WTC11 (cell line): ENCODE measurements around the gene ERCC4. TPM values are rescaled to one million over a fixed set of nuclear protein-coding genes. Genes with fewer than 3 reads are reported as not detected.

ENCODE experiments used
- ATAC-seq: fragments of 200-7000 bp; cut with Tn5 transposase; 2 replicates; pipeline ENCODE4 v1.10.0; 2021; ENCODE audit warnings: mild to moderate bottlenecking, moderate library complexity
- CTCF ChIA-PET: fragments of 300-600 bp; sonication (Branson Sonifier 250); formaldehyde crosslinking; loops from one replicate; lab custom pipeline; 2021; ENCODE audit warnings: antibody characterized with exemption; lab: Charles Lee
- POLR2A ChIA-PET: fragments of 350-600 bp; sonication (Branson Sonifier 250); formaldehyde crosslinking; loops from one replicate; lab custom pipeline; 2021; ENCODE audit warnings: antibody characterized with exemption; lab: Charles Lee
- DNase-seq: peaks from one replicate; pipeline ENCODE4 v3.0.0; 2021; ENCODE audit warnings: low spot score
- H3K27ac Mint-ChIP-seq: 2 replicates; pipeline ENCODE4 v1.8.0; 2021; ENCODE audit warnings: mixed read lengths
- H3K27me3 Mint-ChIP-seq: 2 replicates; pipeline ENCODE4 v1.8.0; 2021; ENCODE audit warnings: low read depth, mild to moderate bottlenecking, moderate library complexity, mixed read lengths
- H3K36me3 Mint-ChIP-seq: 2 replicates; pipeline ENCODE4 v1.8.0; 2021; ENCODE audit warnings: mixed read lengths
- H3K4me1 Mint-ChIP-seq: 2 replicates; pipeline ENCODE4 v1.8.0; 2022; ENCODE audit warnings: mixed read lengths
- H3K4me3 Mint-ChIP-seq: 2 replicates; pipeline ENCODE4 v1.8.0; 2021; ENCODE audit warnings: mild to moderate bottlenecking, moderate library complexity, mixed read lengths
- H3K9me3 Mint-ChIP-seq: 2 replicates; pipeline ENCODE4 v1.8.0; 2021; ENCODE audit warnings: mixed read lengths
- AFF4 ChIP-seq: sonication (generic); formaldehyde crosslinking; IDR thresholded peaks from 2 replicates; pipeline ENCODE4 v1.8.1; 2023; ENCODE audit warnings: mild to moderate bottlenecking, missing genetic modification reagents, borderline replicate concordance
- ATF1 ChIP-seq: sonication (generic); formaldehyde crosslinking; IDR thresholded peaks from 2 replicates; pipeline ENCODE4 v1.8.1; 2023; ENCODE audit warnings: mild to moderate bottlenecking, moderate library complexity, missing genetic modification reagents
- ATF3 ChIP-seq: sonication (generic); formaldehyde crosslinking; conservative IDR thresholded peaks from 2 replicates; pipeline ENCODE4 v1.8.1; 2022; ENCODE audit warnings: mild to moderate bottlenecking, missing genetic modification reagents
- CREM ChIP-seq: sonication (generic); formaldehyde crosslinking; IDR thresholded peaks from 2 replicates; pipeline ENCODE4 v1.8.1; 2022; ENCODE audit warnings: mild to moderate bottlenecking, missing genetic modification reagents, moderate library complexity
- ELF4 ChIP-seq: sonication (generic); formaldehyde crosslinking; IDR thresholded peaks from 2 replicates; pipeline ENCODE4 v1.8.1; 2022; ENCODE audit warnings: low read depth, mild to moderate bottlenecking, moderate library complexity, missing genetic modification reagents
- KAT7 ChIP-seq: sonication (generic); formaldehyde crosslinking; IDR thresholded peaks from 2 replicates; pipeline ENCODE4 v1.8.1; 2023; ENCODE audit warnings: missing genetic modification reagents, mild to moderate bottlenecking, borderline replicate concordance
- PREB ChIP-seq: sonication (generic); formaldehyde crosslinking; IDR thresholded peaks from 2 replicates; pipeline ENCODE4 v1.8.1; 2022; ENCODE audit warnings: mild to moderate bottlenecking, missing genetic modification reagents, moderate library complexity, borderline replicate concordance
- SMAD3 ChIP-seq: sonication (generic); formaldehyde crosslinking; IDR thresholded peaks from 2 replicates; pipeline ENCODE4 v1.8.0; 2022; ENCODE audit warnings: missing genetic modification reagents, mild to moderate bottlenecking, borderline replicate concordance
- TCF7 ChIP-seq: sonication (generic); formaldehyde crosslinking; IDR thresholded peaks from 2 replicates; pipeline ENCODE4 v1.8.0; 2022; ENCODE audit warnings: mild to moderate bottlenecking, low read depth, missing genetic modification reagents, moderate library complexity
- TEAD4 ChIP-seq: sonication (generic); formaldehyde crosslinking; IDR thresholded peaks from 2 replicates; pipeline ENCODE4 v1.8.0; 2022; ENCODE audit warnings: mild to moderate bottlenecking, missing genetic modification reagents
- USF1 ChIP-seq: sonication (generic); formaldehyde crosslinking; IDR thresholded peaks from 2 replicates; pipeline ENCODE4 v1.8.0; 2022; ENCODE audit warnings: mild to moderate bottlenecking, missing genetic modification reagents
- ZNF281 ChIP-seq: sonication (generic); formaldehyde crosslinking; IDR thresholded peaks from 2 replicates; pipeline ENCODE4 v1.8.0; 2023; ENCODE audit warnings: mild to moderate bottlenecking, missing genetic modification reagents
- ZNF317 ChIP-seq: sonication (generic); formaldehyde crosslinking; IDR thresholded peaks from 2 replicates; pipeline ENCODE4 v1.8.1; 2023; ENCODE audit warnings: low read depth, mild to moderate bottlenecking, moderate library complexity, missing genetic modification reagents, borderline replicate concordance
- total RNA-seq: library from RNA; stranded (reverse); gene quantifications from 3 replicates; pipeline ENCODE4 v1.2.3, GENCODE V29; 2021

Gene ERCC4
- total RNA-seq, 1 experiment from 2014 or later, result 12.1 TPM

- no peak for TF ChIP-seq SMAD3 (CRISPR knock-in tag)
- no peak for TF ChIP-seq KAT7 (CRISPR knock-in tag)
- TF ChIP-seq USF1, result no peak
- TF ChIP-seq PREB (CRISPR knock-in tag), result no peak
- TF ChIP-seq ELF4 (CRISPR knock-in tag), result no peak
- no peak for TF ChIP-seq CREM (CRISPR knock-in tag)
Measured at GRCh38 chr16:13938480-13938879, 18.5 kb downstream of the ERCC4 start (continued).

- no peak for ATAC-seq
Measured at GRCh38 chr16:13939821-13940220, 19.9 kb downstream of the ERCC4 start.

More at GRCh38 chr16:13939821-13940220, 19.9 kb downstream of the ERCC4 start:
- TF ChIP-seq TCF7, result no peak
- TF ChIP-seq ATF3 (CRISPR knock-in tag), result no peak
- no peak for TF ChIP-seq ZNF317
- no peak for TF ChIP-seq ATF1 (CRISPR knock-in tag)
- no peak for TF ChIP-seq TEAD4 (CRISPR knock-in tag)
- TF ChIP-seq ZNF281 (CRISPR knock-in tag), result no peak
- TF ChIP-seq CREM (CRISPR knock-in tag), result no peak
- TF ChIP-seq AFF4 (CRISPR knock-in tag), result no peak
- TF ChIP-seq, all 79 proteins: peak for 0
- Mint-ChIP-seq H3K4me3 (no peak overlapping the region), H3K4me1 (no peaks in the 10 kb centered on the region), H3K9me3 (peaks cover 6% of the 10 kb centered on the region; the same call in 1 of the 2 replicates), H3K27ac (peak overlapping the region; percentile 53; the same call in 1 of the 2 replicates), H3K36me3 (peaks cover 35% of the 10 kb centered on the region), H3K27me3 (no peaks in the 10 kb centered on the region)
- POLR2A ChIA-PET, result no interaction called here
- CTCF ChIA-PET, result interaction anchor here (1.3 to 1.9 kb wide), 2 partner anchors 17 to 20 kb away, joined by 6 to 7 read pairs; partner anchors contain the start of gene ERCC4
- DNase-seq, result no peak
